Endothelial cell of umbilical vein (primary cell): Measurements from ENCODE around the gene PPP1R16B. TPM values are rescaled to one million over a fixed set of nuclear protein-coding genes. Genes with fewer than 3 reads are reported as not detected.

Experiments
- BruUV-seq: library from RNA; stranded (reverse); fragments of 400-500 nt; replicated peaks from 2 replicates; lab custom pipeline; 2021; lab: Mats Ljungman, UMichigan
- CTCF ChIA-PET: fragments of 300-600, 350-600 bp; sonication (Branson Sonifier 250); formaldehyde crosslinking; loops from one replicate; lab custom pipeline; 2021; ENCODE audit warnings: antibody characterized with exemption, inconsistent platforms; lab: Charles Lee
- POLR2A ChIA-PET: fragments of 300-600, 350-600 bp; sonication (Branson Sonifier 250); formaldehyde crosslinking; loops from one replicate; lab custom pipeline; 2021; ENCODE audit warnings: antibody characterized with exemption, inconsistent platforms; lab: Charles Lee
- DNase-seq: peaks from one replicate; pipeline ENCODE4 v3.0.0-alpha.2; 2011; ENCODE audit warnings: low read depth, low spot score
- FAIRE-seq: peaks from 2 replicates; lab custom pipeline; 2011; peaks lifted over from hg19 to GRCh38; lab: Jason Lieb, UNC
- H2AFZ ChIP-seq: 2 replicates; pipeline ENCODE4 v1.6.0; 2012; ENCODE audit warnings: low read depth, low read length, control low read depth, inconsistent platforms
- H3K27ac ChIP-seq: 2 replicates; pipeline ENCODE4 v1.5.1; 2011; ENCODE audit warnings: low read depth, mild to moderate bottlenecking, control low read depth, low read length, moderate library complexity; ENCODE audit not compliant: insufficient read depth
- H3K27me3 ChIP-seq, 2 experiments: 2 replicates each; pipeline versions ENCODE4 v1.6.0 to v1.6.1; 2011; ENCODE audit warnings: low read length in 2 of 2, mixed read lengths in 1 of 2; ENCODE audit not compliant: control insufficient read depth in 2 of 2, insufficient read depth in 2 of 2
- H3K36me3 ChIP-seq, 2 experiments: 2 replicates in 1 of 2; 3 replicates in 1 of 2; pipeline ENCODE4 v1.5.1; 2011; ENCODE audit warnings: low read length in 2 of 2, mild to moderate bottlenecking in 1 of 2, moderate library complexity in 1 of 2; ENCODE audit not compliant: control insufficient read depth in 2 of 2, insufficient read depth in 2 of 2; ENCODE audit errors: extremely low read depth in 1 of 2
- H3K4me1 ChIP-seq: 3 replicates; pipeline ENCODE4 v1.5.1; 2011; ENCODE audit warnings: mild to moderate bottlenecking, low read length; ENCODE audit not compliant: control insufficient read depth, insufficient read depth; ENCODE audit errors: extremely low read depth
- H3K4me2 ChIP-seq: 2 replicates; pipeline ENCODE4 v1.6.1; 2011; ENCODE audit warnings: low read length, control low read depth, mixed read lengths; ENCODE audit not compliant: insufficient read depth
- H3K4me3 ChIP-seq, 3 experiments: fragments of 200-600 bp in 1 of 3; sonication (generic), shearing (Covaris generic) in 1 of 3; replicated peaks in 1 of 3; 2 replicates each; pipeline ENCODE4 v1.5.1; 2011 to 2016; ENCODE audit warnings: control low read depth in 3 of 3, low read length in 3 of 3, mild to moderate bottlenecking in 2 of 3, inconsistent platforms in 1 of 3, low read depth in 1 of 3, moderate library complexity in 1 of 3; ENCODE audit not compliant: insufficient read depth in 1 of 3
- H3K79me2 ChIP-seq: 2 replicates; pipeline ENCODE4 v1.6.0; 2012; ENCODE audit warnings: low read length, inconsistent platforms; ENCODE audit not compliant: control insufficient read depth, insufficient read depth
- H3K9ac ChIP-seq: replicated peaks from 2 replicates; pipeline ENCODE3; 2011; ENCODE audit warnings: low read length, control low read depth; ENCODE audit not compliant: insufficient read depth; ENCODE audit errors: extremely low read depth
- H3K9me1 ChIP-seq: replicated peaks from 3 replicates; pipeline ENCODE4 v1.6.0; 2011; ENCODE audit warnings: mild to moderate bottlenecking, low read length; ENCODE audit not compliant: control insufficient read depth, insufficient read depth; ENCODE audit errors: extremely low read depth
- H3K9me3 ChIP-seq: replicated peaks from 2 replicates; pipeline ENCODE4 v1.5.1; 2012; ENCODE audit warnings: low read length, inconsistent platforms; ENCODE audit not compliant: control insufficient read depth, insufficient read depth
- H4K20me1 ChIP-seq: replicated peaks from 2 replicates; pipeline ENCODE3; 2011; ENCODE audit warnings: mild to moderate bottlenecking, low read length; ENCODE audit not compliant: control insufficient read depth, insufficient read depth; ENCODE audit errors: extremely low read depth
- CTCF ChIP-seq, 2 donors: IDR thresholded peaks; 1 replicate in 1 of 2; 2 replicates in 1 of 2; pipeline ENCODE4 v1.5.1; 2011; ENCODE audit warnings: low read length in 2 of 2, mild to moderate bottlenecking in 2 of 2, moderate library complexity in 2 of 2, control low read depth in 1 of 2, inconsistent platforms in 1 of 2, low read depth in 1 of 2; ENCODE audit not compliant: insufficient read depth in 1 of 2; ENCODE audit errors: extremely low read depth in 1 of 2
- EZH2 ChIP-seq: IDR thresholded peaks from 2 replicates; pipeline ENCODE4 v1.6.1; 2012; ENCODE audit warnings: borderline replicate concordance, low read depth, mild to moderate bottlenecking, moderate library complexity, low read length, inconsistent platforms; ENCODE audit not compliant: severe bottlenecking
- FOS ChIP-seq: IDR thresholded peaks from 2 replicates; pipeline ENCODE4 v1.6.1; 2011; ENCODE audit warnings: mild to moderate bottlenecking, low read length, moderate library complexity, borderline replicate concordance; ENCODE audit not compliant: insufficient read depth
- GATA2 ChIP-seq: IDR thresholded peaks from 2 replicates; pipeline ENCODE4 v1.7.0; 2011; ENCODE audit warnings: low read depth, mild to moderate bottlenecking, moderate library complexity, mixed read lengths, low read length; ENCODE audit not compliant: insufficient read length, insufficient read depth
- JUN ChIP-seq: IDR thresholded peaks from 2 replicates; pipeline ENCODE4 v1.6.1; 2011; ENCODE audit warnings: borderline replicate concordance, low read depth; ENCODE audit not compliant: insufficient read length, insufficient read depth
- MAX ChIP-seq: IDR thresholded peaks from 2 replicates; pipeline ENCODE4 v1.6.1; 2011; ENCODE audit not compliant: insufficient read depth, insufficient read length
- MYC ChIP-seq: IDR thresholded peaks from one replicate; pipeline ENCODE4 v1.6.1; 2011; ENCODE audit warnings: mild to moderate bottlenecking, low read depth, low read length
- POLR2A ChIP-seq: IDR thresholded peaks from 2 replicates; pipeline ENCODE4 v1.6.1; 2012; ENCODE audit warnings: low read depth, mild to moderate bottlenecking, control low read depth, low read length
- POLR2AphosphoS5 ChIP-seq: IDR thresholded peaks from 2 replicates; pipeline ENCODE4 v1.6.1; 2012; ENCODE audit warnings: low read depth, mild to moderate bottlenecking, control low read depth, low read length, moderate library complexity; ENCODE audit not compliant: insufficient read depth
- dilution Hi-C: fragments of 300-500 bp; cut with MboI; formaldehyde crosslinking; loops from one replicate; pipeline ENCODE4 v1.15.0; 2019; ENCODE audit warnings: low sequenced_read_pairs; ENCODE audit not compliant: extremely low pct_ligation_motif_present
- intact Hi-C: fragments of 100-400 bp; cut with micrococcal nuclease; formaldehyde crosslinking; loops from one replicate; pipeline ENCODE4 v1.10.0; 2022
- polyA plus RNA-seq, 4 experiments: library from polyadenylated mRNA; depleted of rRNA in 3 of 4; stranded (reverse) in 3 of 4; unstranded in 1 of 4; fragments of >200 nt; gene quantifications; 2 replicates each; pipeline versions ENCODE4 v1.2.1 to v1.2.3, GENCODE V29; 2011 to 2012; ENCODE audit warnings: missing spikeins in 1 of 4
- total RNA-seq: library from RNA; stranded (reverse); gene quantifications from 2 replicates; pipeline ENCODE4 v1.2.3, GENCODE V29; 2021

The PPP1R16B gene
- total and polyA plus RNA-seq, 2 donors (not counting 3 experiments of a cell fraction or from before 2014, with no cell fraction given) = 34.7 to 68.1 TPM

- ChIA-PET CTCF (interaction anchor here (1.9 kb wide), 2 partner anchors 13 to 23 kb away, joined by 14 to 16 read pairs; no protein-coding TSS in a partner anchor), POLR2A (interaction anchor here (0.6 to 2.3 kb wide), 6 partner anchors 22 to 136 kb away, joined by 3 to 9 read pairs (median 4); no protein-coding TSS in a partner anchor)
- BruUV-seq = no TSS peak
- dilution Hi-C loops (no loop called here), intact Hi-C loops (loop anchor here (2.0 kb wide), 1 partner anchor 77 kb away; no protein-coding TSS in a partner anchor)
- Histone ChIP-seq H3K79me2 (no peaks in the 10 kb centered on the region), H3K4me2 (peak overlapping the region; percentile 6), H3K27me3 (no peaks in the 10 kb centered on the region), H3K9me3 (no peaks in the 10 kb centered on the region), H3K9me1 (no peaks in the 10 kb centered on the region), H4K20me1 (no peaks in the 10 kb centered on the region), H3K36me3 (no peaks in the 10 kb centered on the region), H3K27ac (peak overlapping the region; percentile 88), H3K4me3 (no peak overlapping the region), H3K9ac (peak overlapping the region; percentile 83), H3K4me1 (peaks cover 36% of the 10 kb centered on the region), H2AFZ (no peak overlapping the region)
- TF ChIP-seq CTCF (IDR thresholded peaks at IDR 0.05; ENCODE audit: extremely low read depth in 1 of 2, insufficient read depth in 1 of 2, low read depth in 1 of 2, low read length in 2 of 2) = no peak
- no peak for TF ChIP-seq POLR2AphosphoS5
- TF ChIP-seq FOS = no peak
- no peak for TF ChIP-seq MAX
- TF ChIP-seq JUN = no peak
- no peak for TF ChIP-seq EZH2
- TF ChIP-seq MYC = no peak
- no peak for TF ChIP-seq POLR2A
- no peak for TF ChIP-seq GATA2
- FAIRE-seq (no peak), DNase-seq (no peak)
Observed at GRCh38 chr20:38804221-38804620, 1.3 kb upstream of the PPP1R16B start.
